Right lobe of liver (tissue), 6 donors: ENCODE data around the gene OLIG1. TPM values are rescaled to one million over a fixed set of nuclear protein-coding genes. Genes with fewer than 3 reads are reported as not detected.

Experiments used
- ATAC-seq, 4 donors: fragments of 200-7000 bp; cut with Tn5 transposase; one replicate each; pipeline ENCODE4 v1.9.1; 2020; ENCODE audit warnings: mild to moderate bottlenecking in 4 of 4, moderate library complexity in 4 of 4
- DNase-seq, 3 donors: peaks; one replicate each; pipeline ENCODE4 v3.0.0-alpha.2; 2020
- H3K27ac ChIP-seq, 3 donors: fragments of 200-600 bp; one replicate each; pipeline ENCODE4 v1.8.0; 2022
- H3K27me3 ChIP-seq, 2 donors: fragments of 200-600 bp; one replicate each; pipeline ENCODE4 v1.8.0; 2022
- H3K36me3 ChIP-seq, 4 donors: fragments of 200-600 bp; sonication (generic) in 1 of 4; one replicate each; pipeline versions ENCODE4 v1.5.1 to v1.8.0; 2017 to 2022; ENCODE audit warnings: control low read depth in 1 of 4
- H3K4me1 ChIP-seq, 4 donors: fragments of 200-600 bp; sonication (generic) in 1 of 4; one replicate each; pipeline versions ENCODE4 v1.5.1 to v1.8.0; 2017 to 2022; ENCODE audit warnings: control low read depth in 1 of 4
- H3K4me3 ChIP-seq, 3 donors: fragments of 200-600 bp; one replicate each; pipeline ENCODE4 v1.8.0; 2022
- H3K9me3 ChIP-seq, 4 donors: fragments of 200-600 bp; sonication (generic) in 1 of 4; one replicate each; pipeline versions ENCODE4 v1.5.1 to v1.8.0; 2017 to 2022; ENCODE audit warnings: control low read depth in 1 of 4
- CTCF ChIP-seq, 4 donors: fragments of 200-600 bp in 3 of 4; fragments of 450-650 bp in 1 of 4; IDR thresholded peaks; one replicate each; pipeline versions ENCODE4 v1.5.1 to v1.8.0; 2016 to 2022; ENCODE audit warnings: antibody characterized with exemption in 4 of 4, mild to moderate bottlenecking in 2 of 4
- POLR2A ChIP-seq: fragments of 450-650 bp; IDR thresholded peaks from one replicate; pipeline ENCODE4 v1.6.1; 2017; ENCODE audit warnings: antibody characterized with exemption, mild to moderate bottlenecking
- WGBS: methylation state at CpG from one replicate; pipeline ENCODE4 v1.1.6; 2018; ENCODE audit warnings: low coverage, low lambda C conversion rate; ENCODE audit not compliant: insufficient coverage; ENCODE audit errors: missing lambda C conversion rate; 5-methylcytosine and 5-hydroxymethylcytosine counted together
- intact Hi-C, 2 donors: fragments of 100-400 bp; cut with DNase I; formaldehyde crosslinking; loops; one replicate each; pipeline versions ENCODE4 v1.11.2 to v1.14.1; 2022
- total RNA-seq, 6 experiments: library from RNA; depleted of rRNA in 2 of 6; stranded (reverse); fragments of >200 nt in 2 of 6; fragmentation: NEBNext Ultra II Directional in 3 of 6; extraction: Animal tissue kit (Norgen Biotek cat#: 25700) in 3 of 6; gene quantifications; one replicate each; pipeline versions ENCODE4 v1.1.0 to v1.2.4, GENCODE V29; 2016 to 2023
- donor health status: DM: no; HTN: yes; CAD: no.
- donor health status: DM: no; HTN: no; CAD: no.
- donor health status: DM: no; HTN: no; CAD: no.
- donor health status: DM: no; HTN: yes; CAD: no.
- donor health status: DM: no; HTN: yes; CAD: no.

OLIG1 gene
- total RNA-seq, 6 experiments from 2014 or later = not detected

DNA sequence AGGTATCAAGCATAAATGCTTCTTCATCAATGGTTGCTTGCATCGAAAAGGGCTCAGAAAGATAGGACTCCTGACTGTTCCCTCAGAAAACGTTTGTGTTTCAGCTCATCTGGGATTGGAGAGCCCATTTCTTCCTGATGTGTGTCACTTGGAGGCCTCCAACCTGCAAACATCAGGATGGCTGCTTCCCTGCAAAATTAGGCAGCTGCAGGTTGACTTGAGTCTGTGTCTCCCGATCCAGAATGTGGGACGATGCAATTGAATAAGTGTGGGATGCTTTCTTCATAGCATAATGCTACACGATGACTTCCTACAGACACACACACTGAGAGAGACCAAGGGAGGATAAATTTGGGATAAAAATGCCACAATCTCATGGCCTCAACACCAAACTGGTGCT, 42.2 kb downstream of the OLIG1 start:
- DNase-seq (no peak), ATAC-seq (no peak)
- H3K9me3 ChIP-seq = no peaks in the 10 kb centered on the region
- no peak for TF ChIP-seq CTCF (IDR thresholded peaks at IDR 0.05)
- TF ChIP-seq POLR2A = no peak
- H3K4me3 ChIP-seq = no peak overlapping the region
- peaks cover 0 to 19% of the 10 kb centered on the region in 2 donors for H3K27me3 ChIP-seq
- intact Hi-C loops = no loop called here
- H3K36me3 ChIP-seq = no peaks in the 10 kb centered on the region
- WGBS = 56% methylated on average over 5 of the region's 5 CpGs
- no peak overlapping the region for H3K27ac ChIP-seq
- no peaks in the 10 kb centered on the region for H3K4me1 ChIP-seq

- TF ChIP-seq POLR2A (no peak), CTCF (IDR thresholded peaks at IDR 0.05) (no peak)
- 64% methylated on average over 4 of the region's 4 CpGs for WGBS
- no peak for DNase-seq
- Histone ChIP-seq H3K27me3 (peaks cover 0 to 19% of the 10 kb centered on the region in 2 donors), H3K36me3 (no peaks in the 10 kb centered on the region), H3K4me3 (no peak overlapping the region), H3K27ac (no peak overlapping the region), H3K9me3 (no peaks in the 10 kb centered on the region), H3K4me1 (no peaks in the 10 kb centered on the region)
- intact Hi-C loops = no loop called here
- ATAC-seq = no peak
These were observed 42.7 kb downstream of the OLIG1 start for GRCh38 chr21:33112681-33113080.

DNA sequence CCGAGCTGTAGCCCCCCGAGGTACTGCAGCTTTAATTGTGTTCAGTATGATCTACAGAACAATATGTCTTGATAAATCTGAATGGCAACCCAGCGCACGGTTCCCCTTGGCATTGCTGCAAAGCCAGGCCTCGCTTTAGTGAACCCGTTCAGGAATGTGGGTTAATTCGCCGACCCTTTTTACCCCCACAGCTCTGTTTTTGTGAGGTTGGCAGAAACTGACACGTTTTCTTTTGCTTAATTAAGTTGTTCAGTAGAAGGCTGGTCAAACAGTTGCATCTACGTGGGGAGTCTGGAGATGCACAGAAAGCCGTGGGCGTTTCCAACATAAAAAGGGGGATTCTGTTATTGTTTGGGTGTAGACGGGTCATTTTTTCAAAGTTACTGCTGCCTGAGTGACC, 43.2 kb downstream of the OLIG1 start:
- no peak for DNase-seq
- Histone ChIP-seq H3K4me1 (no peaks in the 10 kb centered on the region), H3K9me3 (no peaks in the 10 kb centered on the region), H3K36me3 (no peaks in the 10 kb centered on the region), H3K27me3 (peaks cover 0 to 19% of the 10 kb centered on the region in 2 donors), H3K4me3 (no peak overlapping the region), H3K27ac (no peak overlapping the region)
- TF ChIP-seq POLR2A (no peak), CTCF (IDR thresholded peaks at IDR 0.05) (no peak)
- no peak for ATAC-seq
- 57% methylated on average over 13 of the region's 13 CpGs for WGBS
- intact Hi-C loops = no loop called here

DNA sequence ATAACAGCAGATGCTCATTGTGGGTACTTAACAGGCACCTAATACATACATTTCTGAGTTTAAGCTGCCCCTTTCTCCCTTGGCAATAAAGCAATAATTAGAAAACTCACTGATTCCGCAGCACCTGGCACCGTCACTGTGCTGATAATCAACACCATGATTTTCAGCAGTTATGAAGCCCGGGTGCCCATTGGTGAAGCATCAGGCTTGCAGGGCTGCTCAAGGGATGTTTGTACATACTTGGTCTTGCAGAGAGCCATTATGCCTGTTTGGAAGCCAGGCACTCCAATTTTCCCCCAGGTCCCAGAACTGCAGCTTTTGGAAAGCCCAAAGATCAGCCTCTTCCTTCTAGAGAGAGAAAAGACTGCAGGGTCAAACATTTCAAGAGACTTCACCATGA, 44.3 kb downstream of the OLIG1 start:
- H3K4me1 ChIP-seq = no peaks in the 10 kb centered on the region
- intact Hi-C loops = no loop called here
- no peaks in the 10 kb centered on the region for H3K9me3 ChIP-seq
- H3K36me3 ChIP-seq = no peaks in the 10 kb centered on the region
- H3K27me3 ChIP-seq = peaks cover 0 to 19% of the 10 kb centered on the region in 2 donors
- 79% methylated on average over 3 of the region's 3 CpGs for WGBS
- ATAC-seq (no peak), DNase-seq (no peak)
- TF ChIP-seq CTCF (IDR thresholded peaks at IDR 0.05) = no peak
- TF ChIP-seq POLR2A = no peak
- H3K27ac ChIP-seq = no peak overlapping the region
- no peak overlapping the region for H3K4me3 ChIP-seq
